Endothelial cell of umbilical vein (primary cell): Measurements from ENCODE around the gene SYNPO2L.

ENCODE experiments used
- CTCF ChIP-seq, 2 donors: IDR thresholded peaks; 1 replicate in 1 of 2; 2 replicates in 1 of 2; pipeline ENCODE4 v1.5.1; 2011; ENCODE audit warnings: low read length in 2 of 2, mild to moderate bottlenecking in 2 of 2, moderate library complexity in 2 of 2, control low read depth in 1 of 2, inconsistent platforms in 1 of 2, low read depth in 1 of 2; ENCODE audit not compliant: insufficient read depth in 1 of 2; ENCODE audit errors: extremely low read depth in 1 of 2
- EZH2 ChIP-seq: IDR thresholded peaks from 2 replicates; pipeline ENCODE4 v1.6.1; 2012; ENCODE audit warnings: borderline replicate concordance, low read depth, mild to moderate bottlenecking, moderate library complexity, low read length, inconsistent platforms; ENCODE audit not compliant: severe bottlenecking
- GATA2 ChIP-seq: IDR thresholded peaks from 2 replicates; pipeline ENCODE4 v1.7.0; 2011; ENCODE audit warnings: low read depth, mild to moderate bottlenecking, moderate library complexity, mixed read lengths, low read length; ENCODE audit not compliant: insufficient read length, insufficient read depth
- JUN ChIP-seq: IDR thresholded peaks from 2 replicates; pipeline ENCODE4 v1.6.1; 2011; ENCODE audit warnings: borderline replicate concordance, low read depth; ENCODE audit not compliant: insufficient read length, insufficient read depth
- MAX ChIP-seq: IDR thresholded peaks from 2 replicates; pipeline ENCODE4 v1.6.1; 2011; ENCODE audit not compliant: insufficient read depth, insufficient read length
- MYC ChIP-seq: IDR thresholded peaks from one replicate; pipeline ENCODE4 v1.6.1; 2011; ENCODE audit warnings: mild to moderate bottlenecking, low read depth, low read length
- POLR2A ChIP-seq: IDR thresholded peaks from 2 replicates; pipeline ENCODE4 v1.6.1; 2012; ENCODE audit warnings: low read depth, mild to moderate bottlenecking, control low read depth, low read length
- POLR2AphosphoS5 ChIP-seq: IDR thresholded peaks from 2 replicates; pipeline ENCODE4 v1.6.1; 2012; ENCODE audit warnings: low read depth, mild to moderate bottlenecking, control low read depth, low read length, moderate library complexity; ENCODE audit not compliant: insufficient read depth

GRCh38 chr10:73650537-73651331, 5.1 kb downstream of the SYNPO2L start:
- TF ChIP-seq CTCF (IDR thresholded peaks at IDR 0.05; ENCODE audit: extremely low read depth in 1 of 2, insufficient read depth in 1 of 2, low read depth in 1 of 2, low read length in 2 of 2) (no peak), JUN (no peak), EZH2 (no peak), POLR2AphosphoS5 (no peak), POLR2A (no peak), MYC (no peak), MAX (no peak), GATA2 (no peak)
